Measurements from ENCODE around the gene RFT1.
A peak's percentile ranks its signal among the peaks of the same experiment; 100 is the strongest.

Gene RFT1

GRCh38 chr3:53126601-53127000, 3.6 kb downstream of the RFT1 start:
- DNase-seq (ENCODE audit: low read depth) = no peak

DNA sequence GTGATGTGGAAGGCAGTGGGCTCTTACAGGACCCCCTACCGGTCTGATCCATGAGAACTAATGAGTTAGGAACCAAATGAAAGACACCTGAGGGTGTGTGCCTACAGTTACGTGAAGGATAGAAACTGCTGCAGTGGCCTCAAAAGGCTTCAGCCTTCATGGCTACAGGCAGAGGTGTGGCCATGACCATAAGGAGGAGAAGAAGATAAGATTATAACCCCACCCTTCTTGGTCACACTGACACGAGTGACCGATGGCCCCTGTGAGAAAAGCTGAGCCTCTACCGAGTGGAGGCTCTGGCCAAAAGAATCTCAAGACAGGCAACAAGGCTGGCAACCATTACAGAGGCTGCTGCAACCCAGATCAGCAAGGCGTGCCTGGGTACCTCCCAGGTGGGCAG, 6.3 kb downstream of the RFT1 start:
- DNase-seq (ENCODE audit: low read depth) = no peak

DNA sequence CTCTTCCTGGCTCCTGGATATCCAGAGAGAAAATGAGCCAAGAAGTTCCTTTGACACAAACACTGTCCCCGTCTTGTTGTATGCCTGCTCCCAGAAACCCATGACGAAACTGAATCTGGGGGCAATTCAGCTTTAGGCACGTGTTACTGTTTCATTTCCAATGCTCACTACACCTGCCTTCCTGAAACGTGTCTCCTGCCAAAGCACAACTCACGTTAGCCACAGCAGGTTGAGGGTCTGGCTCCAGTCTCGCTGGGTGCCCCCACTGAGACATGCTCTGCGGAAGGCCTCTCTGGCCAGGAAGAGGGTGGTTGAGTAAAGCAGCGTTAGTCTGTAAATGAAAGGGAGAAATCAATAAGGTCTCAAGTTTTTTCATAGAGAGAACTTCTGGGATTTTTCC, 6.7 kb downstream of the RFT1 start:
- no peak for DNase-seq (ENCODE audit: low read depth)

- no peak for DNase-seq (ENCODE audit: low read depth)
These were observed 7.3 kb downstream of the RFT1 start for GRCh38 chr3:53122933-53123305.

- no peak for DNase-seq (ENCODE audit: low read depth)
These were observed 7.8 kb downstream of the RFT1 start for GRCh38 chr3:53122255-53122932.

DNA sequence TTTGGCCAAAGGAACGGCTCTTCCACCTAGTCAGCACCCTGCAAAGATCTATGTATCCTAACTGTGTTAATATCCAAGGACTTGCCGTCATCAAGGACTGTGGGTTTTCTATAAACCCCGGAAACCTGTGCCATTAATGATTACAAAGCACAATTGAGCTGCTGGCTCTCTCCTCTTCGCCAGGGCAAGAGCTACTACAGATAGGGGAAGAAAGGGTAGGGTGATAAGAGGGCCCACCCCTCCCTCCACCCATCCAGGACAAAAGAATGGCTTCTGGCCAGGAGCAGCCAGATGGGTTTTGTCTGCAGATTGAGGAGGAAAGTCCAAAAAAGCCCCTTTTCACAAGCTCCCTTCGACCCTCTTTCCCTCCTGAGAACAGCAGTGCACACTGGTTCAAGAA, 9.9 kb downstream of the RFT1 start:
- DNase-seq (ENCODE audit: low read depth) = no peak

GRCh38 chr3:53116956-53117355, 13.3 kb downstream of the RFT1 start:
- no peak for DNase-seq (ENCODE audit: low read depth)

DNA sequence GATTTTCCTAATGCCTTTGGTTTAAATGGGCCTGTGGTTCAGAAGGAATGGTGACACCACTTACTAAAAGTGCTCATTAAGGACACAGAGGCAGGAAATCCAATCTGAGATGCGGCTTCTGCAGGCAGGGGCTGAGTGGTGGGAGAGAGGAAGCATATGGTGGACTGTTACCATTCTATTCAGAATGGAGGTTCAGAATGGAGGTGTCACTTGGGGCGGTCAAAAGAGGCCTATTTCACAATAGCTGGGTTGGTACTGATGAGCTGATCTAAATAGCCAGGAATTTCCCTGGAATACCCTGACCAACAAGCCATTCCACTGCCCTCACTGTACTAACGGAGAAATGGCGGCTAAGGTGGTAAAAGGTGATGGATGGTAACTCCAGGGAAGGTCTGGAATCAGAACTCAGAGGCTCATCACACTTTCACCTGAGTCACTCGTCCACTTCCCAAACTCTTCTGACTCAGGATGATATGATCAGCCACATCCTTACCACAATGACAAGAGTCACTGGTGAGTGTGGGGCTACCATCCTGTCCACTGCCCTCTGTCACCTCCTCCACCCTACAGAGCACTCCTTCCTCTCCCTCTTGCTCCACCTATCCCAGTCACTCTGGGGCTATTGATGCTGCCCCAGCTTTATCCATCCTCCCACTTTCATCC, 15.7 kb downstream of the RFT1 start:
- no peak for DNase-seq (ENCODE audit: low read depth)

GRCh38 chr3:53114011-53114400, 16.2 kb downstream of the RFT1 start:
- DNase-seq (ENCODE audit: low read depth) = peak; percentile 75

DNA sequence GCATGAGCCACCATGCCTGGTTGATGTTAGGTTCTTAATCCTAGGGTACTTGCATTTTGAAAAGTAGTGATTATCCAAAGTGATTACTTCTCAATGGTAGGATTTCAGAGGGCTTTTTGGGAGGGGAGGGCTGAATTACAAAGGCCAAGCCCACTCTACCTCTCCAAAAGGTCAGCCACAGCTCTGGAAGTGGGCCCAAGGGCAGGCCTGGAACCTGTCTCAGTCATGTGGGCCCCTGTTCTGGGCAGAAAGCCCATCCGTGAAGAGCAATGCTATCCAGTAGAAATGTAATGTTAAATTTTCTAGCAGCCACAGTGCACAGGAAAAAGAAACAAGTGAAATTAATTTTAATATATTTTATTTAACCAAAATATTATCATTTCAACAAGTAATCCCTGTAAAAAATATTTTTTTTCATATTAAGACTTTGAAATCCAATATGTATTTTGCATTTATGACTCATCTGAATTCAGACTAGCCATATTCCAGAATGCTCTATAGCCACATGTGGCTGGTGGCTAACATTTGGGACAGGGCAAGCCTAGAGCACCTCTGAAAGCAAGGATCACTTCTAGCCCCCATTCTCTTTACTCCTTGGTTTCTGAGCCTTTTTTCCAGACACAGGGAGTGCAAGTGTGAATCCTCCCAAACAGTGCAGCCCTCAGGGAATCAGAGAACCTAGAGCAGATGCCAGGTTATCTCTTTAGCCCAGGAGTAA, 16.8 kb downstream of the RFT1 start:
- DNase-seq (ENCODE audit: low read depth) = no peak

GRCh38 chr3:53111822-53112221, 18.4 kb downstream of the RFT1 start:
- no peak for DNase-seq (ENCODE audit: low read depth)

DNA sequence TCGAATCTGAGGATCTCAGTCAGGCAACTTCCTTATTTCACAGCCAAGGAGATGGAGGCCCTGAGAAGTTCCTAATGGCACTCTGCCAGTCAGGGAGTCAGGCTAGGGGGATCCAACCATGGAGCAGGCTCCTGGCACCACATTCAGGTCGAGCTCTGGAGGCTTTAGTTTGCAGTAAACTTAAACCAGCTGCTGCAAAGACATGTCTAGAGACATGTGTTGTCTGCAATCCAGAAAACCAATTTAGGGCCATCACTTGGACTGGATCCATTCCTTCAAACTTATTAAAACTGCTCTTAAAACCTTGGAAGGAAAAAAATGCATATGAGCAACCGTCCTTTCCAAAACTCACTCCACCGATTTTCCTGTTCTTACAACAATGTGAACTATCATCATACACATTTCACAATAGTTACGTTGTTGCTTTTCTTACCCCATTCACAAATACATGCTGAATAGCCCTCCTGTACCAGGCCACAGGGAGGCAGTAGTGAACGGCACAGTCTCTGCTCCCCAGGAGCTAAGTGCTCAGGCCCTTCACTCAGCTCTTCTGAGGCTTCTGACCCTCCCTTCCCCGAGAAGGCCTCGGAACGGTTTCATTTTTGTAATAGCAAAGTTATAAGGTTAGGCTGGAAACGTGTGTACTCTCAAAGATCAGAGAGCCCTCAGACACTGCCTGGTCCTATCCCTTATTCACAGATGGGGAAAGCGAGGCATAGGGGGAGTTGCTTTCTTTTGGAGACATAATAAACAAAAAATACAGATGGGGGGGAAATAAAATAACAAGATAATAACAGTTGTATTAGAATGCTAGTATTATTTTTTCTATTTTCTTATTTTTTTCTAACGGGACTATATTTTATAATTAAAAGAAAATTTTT, 20.1 kb downstream of the RFT1 start:
- no peak for DNase-seq (ENCODE audit: low read depth)

DNA sequence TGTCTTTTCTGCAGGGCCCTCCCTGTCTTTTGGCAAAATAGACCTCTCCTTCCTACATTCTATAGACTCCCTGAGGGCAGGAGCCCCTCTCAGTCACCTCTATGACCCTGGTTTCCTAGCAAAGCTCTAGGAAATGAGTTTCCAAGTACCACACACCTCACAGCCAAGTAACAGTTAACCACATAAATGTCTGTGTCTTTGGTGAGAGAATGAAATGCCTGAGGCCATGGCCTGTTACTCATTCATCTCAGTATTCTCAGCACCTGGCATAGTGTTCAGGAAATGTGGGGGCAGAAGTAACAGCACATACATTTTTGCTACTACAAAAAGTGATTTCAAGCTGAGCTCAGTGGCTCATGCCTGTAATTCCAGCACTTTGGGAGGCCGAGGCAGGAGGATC, 21.0 kb downstream of the RFT1 start:
- DNase-seq (ENCODE audit: low read depth) = no peak

- DNase-seq (ENCODE audit: low read depth) = no peak
These were observed 25.5 kb downstream of the RFT1 start for GRCh38 chr3:53104762-53105161.

DNA sequence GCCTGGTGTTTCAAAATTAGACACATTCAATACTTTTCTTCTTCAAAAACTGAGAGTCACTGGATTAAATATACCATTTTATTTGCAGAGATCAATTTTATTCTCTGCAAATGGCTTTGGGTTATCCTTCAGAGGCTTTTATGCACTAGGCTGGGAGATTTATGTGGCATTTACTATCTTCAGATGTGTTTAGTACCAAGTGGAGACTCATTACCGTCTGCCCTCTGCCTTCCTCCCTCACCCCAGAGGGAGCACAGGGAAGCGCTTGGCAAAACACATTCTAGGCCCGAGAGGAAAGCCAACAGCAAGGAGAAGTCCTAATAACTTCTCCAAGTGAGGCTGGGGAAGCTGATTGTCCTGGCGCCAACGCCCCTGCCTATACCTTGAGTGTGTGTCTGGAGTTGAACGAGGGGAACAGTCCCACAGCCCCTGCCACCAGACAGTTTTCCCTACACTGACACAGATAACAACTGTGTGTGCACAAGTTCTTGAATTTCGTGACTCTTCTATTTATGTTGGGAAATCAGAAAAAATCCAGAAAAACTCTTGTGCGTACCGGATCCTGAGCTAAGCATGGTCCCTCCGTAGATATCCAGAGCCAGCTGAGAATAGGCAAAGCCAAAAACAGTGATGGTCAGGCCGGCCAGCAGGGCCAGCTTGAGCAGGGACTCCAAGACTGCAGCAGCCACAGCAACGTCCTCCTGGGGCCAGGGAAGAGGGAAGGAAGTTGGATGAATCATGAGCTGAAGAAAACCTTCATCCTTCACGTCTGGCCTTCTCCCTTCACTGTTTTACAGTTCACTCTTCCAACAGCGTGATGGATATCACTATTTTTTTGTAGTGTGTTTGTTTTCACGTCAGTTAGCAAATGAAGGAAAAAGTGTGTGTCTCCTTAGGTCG, 26.6 kb downstream of the RFT1 start:
- DNase-seq (ENCODE audit: low read depth) = no peak

GRCh38 chr3:53102601-53103147, 27.6 kb downstream of the RFT1 start:
- DNase-seq (ENCODE audit: low read depth) = peak; percentile 30

DNA sequence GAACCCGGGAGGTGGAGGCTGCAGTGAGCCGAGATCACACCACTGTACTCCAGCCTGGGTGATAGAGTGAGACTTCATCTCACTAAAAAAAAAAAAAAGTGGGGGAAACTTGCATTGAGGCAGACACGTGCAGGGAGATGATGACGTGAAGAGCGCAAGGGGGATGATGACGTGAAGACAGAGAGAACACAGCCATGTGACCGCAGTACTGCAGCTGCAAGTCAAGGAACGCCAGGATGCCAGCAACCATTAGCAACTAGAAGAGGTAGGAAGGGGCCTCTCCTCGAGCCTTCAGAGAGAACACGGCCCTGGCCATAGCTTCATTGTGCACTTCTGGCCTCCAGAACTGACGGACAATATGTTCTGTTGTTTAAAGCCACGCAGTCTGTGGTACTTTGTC, 28.3 kb downstream of the RFT1 start:
- no peak for DNase-seq (ENCODE audit: low read depth)

DNA sequence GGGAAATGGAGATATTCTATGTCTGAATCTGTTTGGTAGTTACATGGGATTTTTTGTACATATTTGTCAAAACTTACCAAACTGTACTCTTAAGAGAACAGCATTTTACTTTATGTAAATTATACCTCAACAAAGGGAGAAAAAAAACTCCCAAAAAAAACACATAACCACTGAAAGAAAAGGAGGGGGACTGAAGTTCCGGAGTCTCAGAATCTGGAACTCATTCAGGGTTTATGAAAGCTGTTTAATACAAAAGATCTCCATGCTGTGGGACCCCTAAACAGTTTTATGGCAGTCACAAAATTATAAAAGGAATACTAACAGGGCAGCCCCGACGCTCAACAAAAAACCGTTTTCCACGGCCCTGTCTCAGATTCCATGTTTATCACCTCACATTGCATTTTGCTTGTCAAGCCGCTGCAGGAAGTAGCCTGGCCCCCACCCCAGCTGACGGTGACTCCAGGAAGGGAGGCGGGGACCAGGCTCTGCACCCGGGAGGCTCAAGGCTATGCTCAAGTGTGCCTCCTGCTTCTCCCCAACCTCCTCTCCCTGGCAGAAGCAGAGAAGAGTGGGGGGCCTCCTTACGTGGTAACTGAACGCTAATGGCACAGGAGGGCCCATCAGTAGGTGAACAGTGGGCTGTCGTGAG, 29.3 kb downstream of the RFT1 start:
- DNase-seq (ENCODE audit: low read depth) = no peak

- DNase-seq (ENCODE audit: low read depth) = no peak
These were observed 32.3 kb downstream of the RFT1 start for GRCh38 chr3:53097887-53098286.

- DNase-seq (ENCODE audit: low read depth) = no peak
These were observed 37.3 kb downstream of the RFT1 start for GRCh38 chr3:53092942-53093341.

- no peak for DNase-seq (ENCODE audit: low read depth)
These were observed 38.0 kb downstream of the RFT1 start for GRCh38 chr3:53092216-53092615.
